HepG2 (cell line): Measurements from ENCODE around the gene TIPIN. TPM values are rescaled to one million over a fixed set of nuclear protein-coding genes. Genes with fewer than 3 reads are reported as not detected.

ENCODE experiments used
- ATAC-seq: fragments of 200-7000 bp; cut with Tn5 transposase; 3 replicates; pipeline ENCODE4 v1.9.1; 2020; ENCODE audit warnings: mild to moderate bottlenecking, moderate library complexity
- BruUV-seq: library from RNA; stranded (reverse); fragments of 400-500 nt; replicated peaks from 2 replicates; lab custom pipeline; 2021; lab: Mats Ljungman, UMichigan
- CTCF ChIA-PET: fragments of 300-600 bp; formaldehyde crosslinking; extraction: SDS; loops from one replicate; lab custom pipeline; 2021; ENCODE audit warnings: low total read pairs, inconsistent platforms, low intra/inter-chr PET ratio; lab: Yijun Ruan, JAX
- POLR2A ChIA-PET: fragments of 350-600 bp; sonication (Branson Sonifier 250); formaldehyde crosslinking; loops from one replicate; lab custom pipeline; 2020; ENCODE audit warnings: antibody characterized with exemption, inconsistent platforms; lab: Yijun Ruan, JAX
- DNase-seq: peaks from one replicate; pipeline ENCODE4 v3.0.0-alpha.2; 2015; ENCODE audit warnings: low spot score
- FAIRE-seq: peaks from 3 replicates; lab custom pipeline; 2011; peaks lifted over from hg19 to GRCh38; lab: Jason Lieb, UNC
- H2AFZ ChIP-seq: one replicate; pipeline ENCODE4 v1.6.1; 2011; ENCODE audit warnings: low read length, inconsistent platforms
- H3K27ac ChIP-seq: fragments of 300-600 bp; 3 replicates; pipeline ENCODE4 v1.8.0; 2011; ENCODE audit warnings: mixed run types, mild to moderate bottlenecking, mixed read lengths, low read length, inconsistent platforms; ENCODE audit not compliant: insufficient read depth; ENCODE audit errors: extremely low read length
- H3K27me3 ChIP-seq, 2 experiments: fragments of 200-600 bp in 1 of 2; 2 replicates in 1 of 2; 3 replicates in 1 of 2; pipeline versions ENCODE4 v1.6.0 to v1.8.0; 2011; ENCODE audit warnings: low read length in 2 of 2, mild to moderate bottlenecking in 2 of 2, moderate library complexity in 2 of 2, inconsistent platforms in 1 of 2; ENCODE audit not compliant: insufficient read depth in 2 of 2, control insufficient read depth in 1 of 2
- H3K36me3 ChIP-seq, 2 experiments: fragments of 200-600 bp in 1 of 2; replicated peaks in 1 of 2; 2 replicates in 1 of 2; 3 replicates in 1 of 2; pipeline versions ENCODE4 v1.5.1 to v1.8.0; 2011; ENCODE audit warnings: low read length in 2 of 2, inconsistent platforms in 1 of 2; ENCODE audit not compliant: insufficient read depth in 2 of 2, control insufficient read depth in 1 of 2
- H3K4me1 ChIP-seq: 2 replicates; pipeline ENCODE4 v1.5.1; 2012; ENCODE audit warnings: low read length, inconsistent platforms; ENCODE audit not compliant: insufficient read depth
- H3K4me2 ChIP-seq: 2 replicates; pipeline ENCODE4 v1.6.0; 2011; ENCODE audit warnings: low read depth, low read length, inconsistent platforms
- H3K4me3 ChIP-seq, 3 experiments: fragments of 200-600 bp in 1 of 3; sonication (generic), shearing (Covaris generic) in 1 of 3; replicated peaks in 1 of 3; 2 replicates each; pipeline ENCODE4 v1.5.1; 2011 to 2016; ENCODE audit warnings: low read length in 3 of 3, inconsistent platforms in 2 of 3, low read depth in 2 of 3, mild to moderate bottlenecking in 2 of 3, control low read depth in 1 of 3, mixed read lengths in 1 of 3; ENCODE audit not compliant: insufficient read depth in 1 of 3
- H3K79me2 ChIP-seq: one replicate; pipeline ENCODE4 v1.6.1; 2011; ENCODE audit warnings: low read length, inconsistent platforms; ENCODE audit not compliant: insufficient read depth
- H3K9ac ChIP-seq: 2 replicates; pipeline ENCODE4 v1.6.0; 2011; ENCODE audit warnings: mild to moderate bottlenecking, low read depth, low read length, inconsistent platforms; ENCODE audit not compliant: insufficient read depth
- H3K9me3 ChIP-seq: 2 replicates; pipeline ENCODE4 v1.5.1; 2012; ENCODE audit warnings: mild to moderate bottlenecking, low read length
- H4K20me1 ChIP-seq: 2 replicates; pipeline ENCODE4 v1.6.0; 2011; ENCODE audit warnings: inconsistent platforms, mild to moderate bottlenecking, low read length, moderate library complexity; ENCODE audit not compliant: insufficient read depth
- FOXO1 ChIP-seq: sonication (generic); formaldehyde crosslinking; IDR thresholded peaks from 2 replicates; pipeline ENCODE4 v1.4.0; 2020; ENCODE audit warnings: missing genetic modification reagents
- MED1 ChIP-seq: sonication (generic); formaldehyde crosslinking; IDR thresholded peaks from 2 replicates; pipeline ENCODE4 v1.4.0; 2020; ENCODE audit warnings: missing genetic modification reagents
- MXI1 ChIP-seq: IDR thresholded peaks from 3 replicates; pipeline ENCODE4 v1.6.1; 2012; ENCODE audit warnings: low read depth, low read length, inconsistent platforms, borderline replicate concordance
- MYC ChIP-seq: sonication (generic); formaldehyde crosslinking; IDR thresholded peaks from 2 replicates; pipeline ENCODE4 v1.9.0; 2021; ENCODE audit warnings: missing genetic modification reagents, borderline replicate concordance
- NFKBIZ ChIP-seq: IDR thresholded peaks from 2 replicates; pipeline ENCODE4 v1.6.1; 2018; ENCODE audit warnings: missing genetic modification reagents, missing compliant biosample characterization
- NR3C1 ChIP-seq: sonication (generic); formaldehyde crosslinking; IDR thresholded peaks from 2 replicates; pipeline ENCODE4 v1.4.0; 2020; ENCODE audit warnings: missing genetic modification reagents
- THYN1 ChIP-seq: sonication (generic); formaldehyde crosslinking; IDR thresholded peaks from 2 replicates; pipeline ENCODE4 v1.8.1; 2023; ENCODE audit warnings: low read depth, mild to moderate bottlenecking, moderate library complexity, missing genetic modification reagents, borderline replicate concordance
- ZNF225 ChIP-seq: sonication (generic); formaldehyde crosslinking; IDR thresholded peaks from 2 replicates; pipeline ENCODE4 v1.4.0; 2020; ENCODE audit warnings: mild to moderate bottlenecking, missing genetic modification reagents
- ZNF354B ChIP-seq: sonication (generic); formaldehyde crosslinking; IDR thresholded peaks from 2 replicates; pipeline ENCODE4 v1.8.0; 2022; ENCODE audit warnings: mild to moderate bottlenecking, missing genetic modification reagents
- WGBS: methylation state at CpG from one replicate; pipeline ENCODE4 v1.1.6; 2017; ENCODE audit warnings: low lambda C conversion rate; 5-methylcytosine and 5-hydroxymethylcytosine counted together
- in situ Hi-C: cut with HindIII; loops from 2 replicates; pipeline ENCODE4 v1.10.0; 2017; ENCODE audit warnings: low pct_unique_long_range_greater_than_20kb; ENCODE audit not compliant: extremely low pct_ligation_motif_present
- intact Hi-C: fragments of 100-400 bp; cut with micrococcal nuclease; formaldehyde crosslinking; loops from one replicate; pipeline ENCODE4 v1.10.0; 2022; ENCODE audit not compliant: unreplicated experiment
- polyA plus RNA-seq, 8 experiments: library from polyadenylated mRNA; depleted of rRNA in 3 of 8; stranded (reverse) in 7 of 8; unstranded in 1 of 8; fragments of >200 nt; fragmentation: Illumina TruSeq in 4 of 8; extraction: Trizol in 4 of 8; gene quantifications; 2 replicates each; pipeline versions ENCODE4 v1.2.1 to v1.2.3, GENCODE V29; 2011 to 2016; ENCODE audit warnings: low read depth in 4 of 8, missing spikeins in 1 of 8, mixed read lengths in 1 of 8; ENCODE audit not compliant: insufficient read depth in 1 of 8
- total RNA-seq, 5 experiments: library from RNA; depleted of rRNA; stranded (reverse); fragments of >200 nt; fragmentation: Illumina TruSeq; extraction: Trizol; gene quantifications; 2 replicates each; pipeline ENCODE4 v1.2.3, GENCODE V29; 2016; ENCODE audit warnings: low read depth in 1 of 5
- TF ChIP-seq, protein P1 (sequence below): sonication (generic); formaldehyde crosslinking; IDR thresholded peaks from 2 replicates; pipeline ENCODE4 v1.4.0; 2020; ENCODE audit warnings: missing genetic modification reagents
- TF ChIP-seq, protein P2 (sequence below): IDR thresholded peaks from 2 replicates; pipeline ENCODE4 v1.6.1; 2016; ENCODE audit warnings: low read depth
- TF ChIP-seq, protein P3 (sequence below), 2 experiments: sonication (generic) in 1 of 2; formaldehyde crosslinking in 1 of 2; IDR thresholded peaks; 2 replicates each; pipeline versions ENCODE4 v1.4.0 to v1.6.1; 2018 to 2020; ENCODE audit warnings: missing genetic modification reagents in 2 of 2, borderline replicate concordance in 1 of 2, low read depth in 1 of 2, mild to moderate bottlenecking in 1 of 2, missing biosample characterization in 1 of 2
- TF ChIP-seq, protein P4 (sequence below): sonication (generic); formaldehyde crosslinking; IDR thresholded peaks from 2 replicates; pipeline ENCODE4 v1.5.0; 2020; ENCODE audit warnings: mild to moderate bottlenecking, missing genetic modification reagents, moderate library complexity

TIPIN gene
- total and polyA plus RNA-seq, 2 of the 13 experiments (the other 11 are each of a cell fraction or from before 2014, with no cell fraction given) = 2.7 to 28.6 TPM

DNA sequence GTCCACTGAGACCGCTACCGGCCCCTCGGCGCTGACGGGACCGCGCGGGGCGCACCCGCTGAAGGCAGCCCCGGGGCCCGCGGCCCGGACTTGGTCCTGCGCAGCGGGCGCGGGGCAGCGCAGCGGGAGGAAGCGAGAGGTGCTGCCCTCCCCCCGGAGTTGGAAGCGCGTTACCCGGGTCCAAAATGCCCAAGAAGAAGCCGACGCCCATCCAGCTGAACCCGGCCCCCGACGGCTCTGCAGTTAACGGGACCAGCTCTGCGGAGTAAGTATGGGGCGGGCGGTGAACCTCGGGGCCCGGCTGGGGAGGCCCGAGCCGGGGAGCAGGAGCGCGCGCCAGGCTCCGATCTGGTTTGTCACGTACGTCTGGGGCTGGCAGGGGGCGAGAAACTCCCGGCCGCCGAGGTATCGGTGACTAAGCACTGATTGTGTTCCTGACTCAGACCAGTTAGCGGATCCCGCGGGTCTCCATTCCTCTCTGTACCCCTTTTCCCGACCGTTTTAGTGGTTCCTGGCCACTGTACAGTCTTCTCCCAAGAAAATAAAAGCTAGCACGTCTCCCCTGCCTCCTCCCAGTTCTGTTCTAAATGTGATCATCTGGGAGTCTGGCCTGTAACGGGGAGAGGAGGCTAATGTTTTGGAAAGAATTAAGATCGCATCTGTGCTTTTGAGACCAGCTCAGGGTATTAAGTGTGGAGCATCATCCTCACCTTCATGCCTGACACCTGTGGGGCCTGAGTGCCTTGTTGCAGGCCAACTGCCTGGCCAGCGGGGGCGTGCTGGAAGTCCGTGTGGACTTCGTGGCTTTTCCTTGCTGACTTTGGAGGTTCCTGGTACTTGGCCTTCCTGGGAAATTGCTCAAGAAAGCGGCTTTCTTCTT lies 30.9 kb upstream of the TIPIN start:
- CTCF ChIA-PET = interaction anchor here (3.0 kb wide), 1 partner anchor 111 kb away, joined by 17 read pairs; the partner anchor contains the start of gene SNAPC5
- DNase-seq (peak; percentile 29), ATAC-seq (peak; percentile 74), FAIRE-seq (peak; percentile 56)
- Histone ChIP-seq H3K27ac (peak overlapping the region; percentile 52), H3K9ac (peak overlapping the region; percentile 86), H3K4me2 (peak overlapping the region; percentile 94), H4K20me1 (peaks cover 14% of the 10 kb centered on the region), H3K79me2 (peaks cover 53% of the 10 kb centered on the region), H3K4me1 (peaks cover 50% of the 10 kb centered on the region), H3K9me3 (no peaks in the 10 kb centered on the region), H3K27me3 (no peaks in the 10 kb centered on the region; a peak in 1 of 5 replicates), H2AFZ (no peak overlapping the region), H3K4me3 (peak overlapping the region; percentile 86 to 94 (median 93)), H3K36me3 (peaks cover 2 to 10% of the 10 kb centered on the region in 2 experiments; a peak in 3 of 5 replicates)
- WGBS = 1% methylated on average over 30 of the region's 62 CpGs
- POLR2A ChIA-PET = interaction anchor here (0.6 to 4.9 kb wide), 11 partner anchors 15 to 776 kb away, joined by 3 to 38 read pairs (median 5); partner anchors contain the start of genes INTS14, RPL4, SNAPC5 and TIPIN
- BruUV-seq = TSS peak; percentile 55
- in situ Hi-C loops (loop anchor here (25.0 kb wide), 1 partner anchor 100 kb away; the partner anchor contains the start of gene SNAPC5), intact Hi-C loops (loop anchor here (2.0 to 10.0 kb wide), 2 partner anchors 31 to 93 kb away; partner anchors contain the start of genes DIS3L and TIPIN)
- no peak for TF ChIP-seq THYN1 (CRISPR knock-in tag)
- TF ChIP-seq, protein P1, sequence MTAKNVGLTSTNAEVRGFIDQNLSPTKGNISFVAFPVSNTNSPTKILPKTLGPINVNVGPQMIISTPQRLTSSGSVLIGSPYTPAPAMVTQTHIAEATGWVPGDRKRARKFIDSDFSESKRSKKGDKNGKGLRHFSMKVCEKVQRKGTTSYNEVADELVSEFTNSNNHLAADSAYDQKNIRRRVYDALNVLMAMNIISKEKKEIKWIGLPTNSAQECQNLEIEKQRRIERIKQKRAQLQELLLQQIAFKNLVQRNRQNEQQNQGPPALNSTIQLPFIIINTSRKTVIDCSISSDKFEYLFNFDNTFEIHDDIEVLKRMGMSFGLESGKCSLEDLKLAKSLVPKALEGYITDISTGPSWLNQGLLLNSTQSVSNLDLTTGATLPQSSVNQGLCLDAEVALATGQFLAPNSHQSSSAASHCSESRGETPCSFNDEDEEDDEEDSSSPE (CRISPR knock-in tag) = 0 out of 2 replicates have a peak, but pooled peaks have one; percentile 16
- peak; percentile 62; the same call in 1 of the 2 replicates for TF ChIP-seq MYC (CRISPR knock-in tag)
- TF ChIP-seq MXI1 = peak; percentile 44; the same call in 1 of the 3 replicates
- 0 out of 2 replicates have a peak, but pooled peaks have one; percentile 36 for TF ChIP-seq ZNF225 (CRISPR knock-in tag)
- TF ChIP-seq, protein P2, sequence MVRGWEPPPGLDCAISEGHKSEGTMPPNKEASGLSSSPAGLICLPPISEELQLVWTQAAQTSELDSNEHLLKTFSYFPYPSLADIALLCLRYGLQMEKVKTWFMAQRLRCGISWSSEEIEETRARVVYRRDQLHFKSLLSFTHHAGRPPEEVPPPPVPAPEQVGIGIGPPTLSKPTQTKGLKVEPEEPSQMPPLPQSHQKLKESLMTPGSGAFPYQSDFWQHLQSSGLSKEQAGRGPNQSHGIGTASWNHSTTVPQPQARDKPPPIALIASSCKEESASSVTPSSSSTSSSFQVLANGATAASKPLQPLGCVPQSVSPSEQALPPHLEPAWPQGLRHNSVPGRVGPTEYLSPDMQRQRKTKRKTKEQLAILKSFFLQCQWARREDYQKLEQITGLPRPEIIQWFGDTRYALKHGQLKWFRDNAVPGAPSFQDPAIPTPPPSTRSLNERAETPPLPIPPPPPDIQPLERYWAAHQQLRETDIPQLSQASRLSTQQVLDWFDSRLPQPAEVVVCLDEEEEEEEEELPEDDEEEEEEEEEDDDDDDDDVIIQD (CRISPR knock-in tag) = 0 out of 2 replicates have a peak, but pooled peaks have one; percentile 14
- TF ChIP-seq, protein P3, sequence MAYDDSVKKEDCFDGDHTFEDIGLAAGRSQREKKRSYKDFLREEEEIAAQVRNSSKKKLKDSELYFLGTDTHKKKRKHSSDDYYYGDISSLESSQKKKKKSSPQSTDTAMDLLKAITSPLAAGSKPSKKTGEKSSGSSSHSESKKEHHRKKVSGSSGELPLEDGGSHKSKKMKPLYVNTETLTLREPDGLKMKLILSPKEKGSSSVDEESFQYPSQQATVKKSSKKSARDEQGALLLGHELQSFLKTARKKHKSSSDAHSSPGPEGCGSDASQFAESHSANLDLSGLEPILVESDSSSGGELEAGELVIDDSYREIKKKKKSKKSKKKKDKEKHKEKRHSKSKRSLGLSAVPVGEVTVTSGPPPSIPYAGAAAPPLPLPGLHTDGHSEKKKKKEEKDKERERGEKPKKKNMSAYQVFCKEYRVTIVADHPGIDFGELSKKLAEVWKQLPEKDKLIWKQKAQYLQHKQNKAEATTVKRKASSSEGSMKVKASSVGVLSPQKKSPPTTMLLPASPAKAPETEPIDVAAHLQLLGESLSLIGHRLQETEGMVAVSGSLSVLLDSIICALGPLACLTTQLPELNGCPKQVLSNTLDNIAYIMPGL (CRISPR knock-in tag; IDR thresholded peaks at IDR 0.05; ENCODE audit: borderline replicate concordance in 1 of 2, low read depth in 1 of 2) = peak; percentile 81 to 88
- TF ChIP-seq NFKBIZ (CRISPR knock-in tag) = 0 out of 2 replicates have a peak, but pooled peaks have one; percentile 23
- TF ChIP-seq, protein P4, sequence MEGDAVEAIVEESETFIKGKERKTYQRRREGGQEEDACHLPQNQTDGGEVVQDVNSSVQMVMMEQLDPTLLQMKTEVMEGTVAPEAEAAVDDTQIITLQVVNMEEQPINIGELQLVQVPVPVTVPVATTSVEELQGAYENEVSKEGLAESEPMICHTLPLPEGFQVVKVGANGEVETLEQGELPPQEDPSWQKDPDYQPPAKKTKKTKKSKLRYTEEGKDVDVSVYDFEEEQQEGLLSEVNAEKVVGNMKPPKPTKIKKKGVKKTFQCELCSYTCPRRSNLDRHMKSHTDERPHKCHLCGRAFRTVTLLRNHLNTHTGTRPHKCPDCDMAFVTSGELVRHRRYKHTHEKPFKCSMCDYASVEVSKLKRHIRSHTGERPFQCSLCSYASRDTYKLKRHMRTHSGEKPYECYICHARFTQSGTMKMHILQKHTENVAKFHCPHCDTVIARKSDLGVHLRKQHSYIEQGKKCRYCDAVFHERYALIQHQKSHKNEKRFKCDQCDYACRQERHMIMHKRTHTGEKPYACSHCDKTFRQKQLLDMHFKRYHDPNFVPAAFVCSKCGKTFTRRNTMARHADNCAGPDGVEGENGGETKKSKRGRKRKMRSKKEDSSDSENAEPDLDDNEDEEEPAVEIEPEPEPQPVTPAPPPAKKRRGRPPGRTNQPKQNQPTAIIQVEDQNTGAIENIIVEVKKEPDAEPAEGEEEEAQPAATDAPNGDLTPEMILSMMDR = peak; percentile 68
- TF ChIP-seq NR3C1 (CRISPR knock-in tag) = no peak
- 0 out of 2 replicates have a peak, but pooled peaks have one; percentile 40 for TF ChIP-seq FOXO1 (CRISPR knock-in tag)
- 0 out of 2 replicates have a peak, but pooled peaks have one; percentile 12 for TF ChIP-seq MED1 (CRISPR knock-in tag)
- 0 out of 2 replicates have a peak, but pooled peaks have one; percentile 18 for TF ChIP-seq ZNF354B (CRISPR knock-in tag)
